AML-193 (cell line): ENCODE results near the gene RABAC1.

Source experiments
- DNase-seq, 2 experiments: peaks; one replicate each; lab custom pipeline; 2025; lab: John Stamatoyannopoulos, UW

The RABAC1 gene

DNA sequence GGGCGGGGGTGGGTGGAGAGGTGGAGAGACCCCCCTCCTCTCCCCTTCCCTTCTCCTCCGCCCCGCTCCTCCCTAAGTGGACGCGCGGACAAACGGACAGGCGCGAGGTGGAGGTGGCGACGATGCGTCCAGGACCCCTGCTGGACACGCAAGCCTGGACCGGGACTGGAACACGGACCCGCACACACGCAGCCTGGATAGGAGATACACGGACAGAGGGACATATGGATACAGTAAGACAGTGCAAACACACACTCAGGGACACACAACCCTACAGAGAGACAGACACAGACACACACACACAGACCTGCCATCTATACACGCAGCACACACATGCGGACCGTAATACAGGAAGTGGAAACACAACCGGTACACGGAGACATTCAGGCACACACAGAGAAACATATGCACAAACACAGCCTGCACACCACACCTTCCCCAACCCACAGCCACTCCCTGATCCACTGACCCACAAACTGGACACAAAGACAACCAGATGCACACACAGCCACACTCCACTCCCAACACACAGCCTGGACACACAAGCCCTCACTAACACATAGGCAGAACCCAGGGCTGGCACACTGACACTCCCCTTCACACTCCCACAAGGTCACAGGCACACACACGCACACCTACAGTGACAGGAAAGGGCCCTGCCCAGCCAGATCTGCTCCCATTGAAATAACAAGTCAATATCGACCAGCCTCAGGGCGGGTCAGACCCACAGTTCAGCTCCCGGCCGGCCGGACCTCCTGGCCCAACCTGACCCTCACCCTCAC, 30.2 kb downstream of the RABAC1 start:
- DNase-seq = peak; percentile 38 to 39

GRCh38 chr19:41928221-41928683, 30.9 kb downstream of the RABAC1 start, which contains the start of gene ERFL:
TSS of gene ERFL (minus strand) at chr19:41928449. CDS start at chr19:41912919, 15,530 bp downstream.
- DNase-seq = peak in 1 of 2 experiments; percentile 38

- DNase-seq = no peak
These were observed 31.5 kb downstream of the RABAC1 start for GRCh38 chr19:41927497-41928192.

DNA sequence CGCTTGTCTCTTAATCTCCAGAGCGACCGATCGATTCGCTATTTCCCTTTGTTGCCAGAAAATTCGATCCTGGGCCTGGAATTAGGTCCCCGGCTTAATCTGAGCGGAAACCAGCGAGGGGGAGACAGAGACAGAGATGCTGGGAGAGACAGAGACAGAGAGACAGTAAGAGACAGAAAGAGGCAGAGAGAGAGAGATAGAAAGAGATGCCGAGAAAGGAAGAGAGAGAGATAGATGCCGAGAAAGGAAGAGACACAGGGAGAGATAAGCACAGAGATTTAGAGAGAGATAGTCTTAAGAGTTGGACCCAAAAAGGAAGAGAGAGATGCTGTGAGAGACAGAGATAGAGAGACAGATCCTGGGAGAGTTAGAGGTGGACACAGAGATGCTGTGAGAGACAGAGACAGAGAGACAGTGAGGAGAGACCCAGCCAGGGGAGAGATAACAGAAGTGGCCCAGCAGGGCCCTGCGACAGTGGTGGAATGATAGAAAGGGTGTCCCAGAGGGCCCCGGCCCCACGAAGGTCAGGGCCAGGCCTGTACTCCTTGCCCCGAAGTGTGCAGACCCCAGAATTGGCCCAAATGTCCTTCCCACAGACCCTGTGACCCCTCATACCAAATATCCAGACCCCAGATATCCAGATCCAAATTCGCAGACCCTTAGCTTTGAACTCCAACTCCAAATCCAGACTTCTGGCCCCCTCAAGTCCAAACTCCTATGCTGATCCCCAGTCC, 32.2 kb downstream of the RABAC1 start:
- DNase-seq = no peak

GRCh38 chr19:41926028-41926762, 32.9 kb downstream of the RABAC1 start:
- no peak for DNase-seq

GRCh38 chr19:41925208-41926003, 33.7 kb downstream of the RABAC1 start:
- no peak for DNase-seq

DNA sequence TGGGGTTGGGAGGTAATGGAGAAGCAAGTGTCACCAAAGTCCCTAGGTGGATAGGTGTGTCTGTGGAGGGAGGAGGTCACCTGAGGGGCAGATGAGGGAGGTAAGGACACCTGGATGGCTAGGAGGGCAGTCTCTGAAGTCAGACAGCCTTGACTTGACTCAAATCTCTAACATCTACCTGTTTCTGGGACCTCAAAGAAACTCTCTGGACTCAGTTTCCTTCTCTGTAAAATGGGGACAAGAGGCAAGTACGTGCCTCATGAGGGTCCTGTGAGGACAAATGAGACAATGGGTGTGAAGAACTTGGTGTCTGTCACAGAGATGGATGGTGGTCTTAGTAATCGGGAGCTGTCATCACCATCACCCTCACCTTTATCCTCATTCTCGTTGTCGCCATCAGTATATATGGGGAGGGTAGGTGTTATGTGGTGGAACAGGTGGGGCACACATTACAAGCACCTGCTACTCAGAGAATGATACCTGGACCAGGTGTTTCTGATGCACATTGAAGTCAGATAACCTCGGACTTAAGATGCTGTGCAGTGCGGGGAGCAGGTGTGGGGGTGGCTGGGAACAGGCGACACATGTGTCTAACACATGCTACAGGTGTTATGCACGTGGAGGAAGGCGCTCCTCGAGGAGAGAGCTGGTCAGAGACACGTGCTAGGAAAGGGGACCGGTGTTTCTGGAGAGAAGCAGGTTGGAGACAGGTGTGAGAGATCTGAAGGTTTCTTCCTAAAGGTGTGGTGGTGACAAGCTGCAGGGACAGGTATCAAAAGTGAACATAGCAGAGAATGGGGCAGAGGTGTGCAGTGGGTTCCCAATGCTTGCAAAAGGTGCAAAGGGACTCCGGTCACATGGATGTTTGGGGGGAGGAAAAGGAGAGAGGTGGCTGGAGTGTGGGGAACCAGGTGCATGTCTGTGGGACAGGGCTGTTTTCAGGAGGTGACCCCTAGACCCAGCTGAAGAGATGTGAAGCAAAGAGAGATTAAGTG, 34.7 kb downstream of the RABAC1 start:
- no peak for DNase-seq

DNA sequence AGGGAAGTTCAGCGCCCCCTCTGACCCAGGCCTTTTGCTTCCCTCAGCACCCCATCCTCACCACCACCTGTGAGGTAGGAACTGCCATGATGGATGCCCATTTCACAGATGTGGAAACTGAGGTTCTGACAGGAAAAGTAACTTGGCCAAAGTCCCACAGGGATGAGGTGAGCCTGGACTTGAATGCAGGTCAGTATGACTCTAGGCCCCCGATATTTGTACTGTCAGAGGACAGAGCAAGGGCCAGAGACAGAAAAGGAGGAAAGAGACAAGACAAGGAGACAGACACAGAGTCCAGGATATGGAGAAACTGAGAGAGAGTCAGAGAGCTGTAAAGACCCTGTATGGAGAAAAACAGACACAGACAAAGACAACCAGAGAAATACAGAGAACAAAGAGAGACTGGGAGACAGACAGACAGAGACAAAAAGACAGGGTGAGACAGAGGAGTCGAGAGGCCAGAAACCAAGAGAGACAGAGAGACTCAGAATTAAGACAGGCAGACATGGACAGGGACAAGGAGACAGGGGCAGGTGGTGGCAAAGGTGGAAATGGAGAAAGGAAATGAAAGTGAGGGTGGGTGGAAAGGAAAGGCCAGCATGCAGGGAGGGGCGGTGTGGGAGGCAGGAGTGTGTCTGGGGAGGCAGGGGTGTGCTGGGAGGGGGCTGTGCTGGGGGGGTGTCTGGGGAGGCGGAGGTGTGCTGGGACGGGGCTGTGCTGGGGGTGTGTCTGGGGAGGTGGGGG, 35.9 kb downstream of the RABAC1 start:
- no peak for DNase-seq

GRCh38 chr19:41922585-41922984, 36.5 kb downstream of the RABAC1 start:
- DNase-seq = no peak

GRCh38 chr19:41921577-41922576, 37.2 kb downstream of the RABAC1 start:
- DNase-seq = no peak

- no peak for DNase-seq
These were observed 38.1 kb downstream of the RABAC1 start for GRCh38 chr19:41920882-41921576.

GRCh38 chr19:41919948-41920712, 39.0 kb downstream of the RABAC1 start:
- DNase-seq = no peak

GRCh38 chr19:41918653-41919244, 40.4 kb downstream of the RABAC1 start:
- no peak for DNase-seq

- no peak for DNase-seq
These were observed 41.0 kb downstream of the RABAC1 start for GRCh38 chr19:41918095-41918494.

DNA sequence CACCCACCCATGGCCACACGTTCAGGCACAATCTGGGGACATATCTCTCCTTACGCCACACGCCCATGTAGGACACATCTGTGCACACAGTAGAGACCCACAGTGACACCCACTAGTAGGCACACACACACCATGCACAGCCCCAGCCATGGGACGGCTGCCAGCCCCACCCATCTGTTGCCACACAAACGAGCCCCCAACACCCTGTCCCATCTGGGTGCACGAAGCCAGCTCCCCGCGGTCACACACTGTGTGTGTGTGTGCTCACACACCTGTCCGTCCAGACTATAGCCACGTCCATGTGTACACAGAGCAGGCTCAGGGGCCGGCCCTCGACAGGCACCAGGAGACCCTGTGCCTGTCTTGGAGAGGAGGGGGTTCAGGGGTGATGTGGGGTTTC, 41.4 kb downstream of the RABAC1 start:
- no peak for DNase-seq
